Measurements from ENCODE around the gene CACYBP. TPM values are rescaled to one million over a fixed set of nuclear protein-coding genes. Genes with fewer than 3 reads are reported as not detected.

The CACYBP gene, protein sequence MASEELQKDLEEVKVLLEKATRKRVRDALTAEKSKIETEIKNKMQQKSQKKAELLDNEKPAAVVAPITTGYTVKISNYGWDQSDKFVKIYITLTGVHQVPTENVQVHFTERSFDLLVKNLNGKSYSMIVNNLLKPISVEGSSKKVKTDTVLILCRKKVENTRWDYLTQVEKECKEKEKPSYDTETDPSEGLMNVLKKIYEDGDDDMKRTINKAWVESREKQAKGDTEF
- total RNA-seq: 49.6 TPM

GRCh38 chr1:174999936-175000696 is at the start of gene CACYBP:
TSS of gene CACYBP (plus strand) at chr1:174999947. CDS start at chr1:175000181, 234 bp downstream.

DNA sequence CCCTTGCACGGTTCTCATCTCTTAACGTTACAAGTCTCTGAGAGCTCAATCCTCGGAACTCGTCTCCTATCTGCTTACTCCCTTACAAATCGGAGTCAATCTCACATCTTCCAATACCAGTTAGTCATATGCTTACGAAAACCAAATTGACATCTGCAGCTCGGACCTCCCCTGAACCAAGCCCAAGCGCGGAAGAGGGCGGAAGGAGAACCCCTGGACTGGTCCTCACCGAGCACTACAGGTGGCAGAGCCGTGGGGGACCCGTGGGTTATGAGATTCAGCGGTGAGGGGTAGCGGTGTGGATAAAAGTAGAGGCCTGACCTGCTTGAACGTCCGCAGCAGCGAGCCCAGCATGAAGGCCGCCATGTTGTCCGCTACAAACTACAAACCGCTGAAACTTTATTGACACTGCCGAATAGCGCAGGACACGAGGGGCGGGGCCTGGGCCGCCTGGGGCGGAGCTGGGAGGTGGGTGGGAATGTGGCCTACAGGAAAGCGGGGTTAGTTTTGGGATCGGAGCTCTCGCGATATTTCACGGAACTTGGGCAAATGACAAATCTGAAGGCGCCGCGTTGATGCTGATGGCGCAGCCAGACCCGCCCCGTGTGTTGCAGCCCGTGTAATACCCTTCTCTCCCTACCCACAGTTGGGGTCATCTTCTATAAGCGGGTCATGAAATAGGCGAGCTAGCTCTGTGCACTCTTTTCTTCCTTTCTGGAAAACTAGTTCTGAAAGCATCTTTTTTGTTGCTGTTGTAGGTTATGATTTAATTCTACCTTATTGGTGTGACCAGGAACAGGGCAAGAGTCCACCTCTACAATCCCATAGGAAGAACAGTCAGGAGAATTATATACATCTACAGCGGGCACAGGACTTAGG is 23.5 kb downstream of the CACYBP start, which contains the start of gene MRPS14:
Gene MRPS14, minus strand, starts transcription at position 383 of the 879 bp plus-strand sequence. Its CDS starts 17 bp downstream, at position 366.

Small RNA genes lying within 50 kb of the gene (small RNA-seq; reads per million reads assigned to genes)
- gene RF00019 (ENCODE audit: low replicate concordance) (not detected), gene RNU6-307P (ENCODE audit: low replicate concordance) (not detected)

Other genes starting within 250 kb of the CACYBP start
- gene MRPS14, start 23.5 kb downstream of the CACYBP start, total RNA-seq: 29.1 TPM
- gene TNN, start 67.9 kb downstream of the CACYBP start, total RNA-seq: 3.8 TPM
- 10.7 TPM for gene KIAA0040, start 192.8 kb downstream of the CACYBP start, total RNA-seq